ENCODE data around the gene STK10.

- TF ChIP-seq EZH2 (IDR thresholded peaks at IDR 0.05; ENCODE audit: borderline replicate concordance, low read length): no peak
- no peak for TF ChIP-seq CTCF (IDR thresholded peaks at IDR 0.05; ENCODE audit: low read length)
These were observed 124.4 kb downstream of the STK10 start for GRCh38 chr5:172063463-172064235.
